OCI-LY1 (cell line): ENCODE data around the gene DIP2C.
A peak's percentile ranks its signal among the peaks of the same experiment; 100 is the strongest.

Experiments used
- H2AFZ ChIP-seq: fragments of 200-600 bp; sonication (generic), shearing (Covaris generic); 2 replicates; pipeline ENCODE4 v1.6.0; 2014; ENCODE audit warnings: antibody characterized with exemption, mild to moderate bottlenecking, low read length
- H3F3A ChIP-seq: fragments of 200-600 bp; sonication (generic), shearing (Covaris generic); 2 replicates; pipeline ENCODE4 v1.6.0; 2014; ENCODE audit warnings: mild to moderate bottlenecking, antibody characterized with exemption, low read length, moderate library complexity; ENCODE audit not compliant: insufficient read depth
- H3K27ac ChIP-seq: fragments of 200-600 bp; sonication (generic); 2 replicates; pipeline ENCODE4 v1.5.1; 2014; ENCODE audit warnings: low read length, mixed run types, mild to moderate bottlenecking, low read depth; ENCODE audit not compliant: poor library complexity, severe bottlenecking
- H3K27me3 ChIP-seq: fragments of 200-600 bp; sonication (generic); 2 replicates; pipeline ENCODE4 v1.6.0; 2014; ENCODE audit warnings: antibody characterized with exemption, mild to moderate bottlenecking, low read length, moderate library complexity; ENCODE audit not compliant: insufficient read depth
- H3K36me3 ChIP-seq: fragments of 200-600 bp; sonication (generic); 2 replicates; pipeline ENCODE4 v1.6.1; 2014; ENCODE audit warnings: mild to moderate bottlenecking, antibody characterized with exemption, low read length, moderate library complexity, mixed read lengths; ENCODE audit not compliant: insufficient read depth
- H3K4me1 ChIP-seq: fragments of 200-600 bp; sonication (generic); 2 replicates; pipeline ENCODE4 v1.5.1; 2014; ENCODE audit warnings: mild to moderate bottlenecking, low read length, moderate library complexity; ENCODE audit not compliant: insufficient read depth, severe bottlenecking
- H3K4me2 ChIP-seq: fragments of 200-600 bp; sonication (generic), shearing (Covaris generic); 2 replicates; pipeline ENCODE4 v1.6.1; 2014; ENCODE audit warnings: low read length
- H3K4me3 ChIP-seq: fragments of 200-600 bp; sonication (generic); 2 replicates; pipeline ENCODE4 v1.5.1; 2014; ENCODE audit warnings: low read length, low read depth, mild to moderate bottlenecking, mixed read lengths; ENCODE audit not compliant: poor library complexity, severe bottlenecking
- H3K79me2 ChIP-seq: fragments of 200-600 bp; shearing (Covaris generic); 2 replicates; pipeline ENCODE4 v1.6.1; 2016; ENCODE audit warnings: mixed run types, low read length, mixed read lengths; ENCODE audit not compliant: insufficient read depth
- H3K9ac ChIP-seq: fragments of 200-600 bp; sonication (generic), shearing (Covaris generic); 2 replicates; pipeline ENCODE4 v1.6.1; 2014; ENCODE audit warnings: mild to moderate bottlenecking, low read length, mixed read lengths
- H3K9me2 ChIP-seq: fragments of 200-600 bp; sonication (generic), shearing (Covaris generic); 2 replicates; pipeline ENCODE4 v1.6.1; 2014; ENCODE audit warnings: low read depth, mild to moderate bottlenecking, low read length, mixed read lengths
- H3K9me3 ChIP-seq: fragments of 200-600 bp; shearing (Covaris generic); 2 replicates; pipeline ENCODE4 v1.6.1; 2014; ENCODE audit warnings: low read length, mixed read lengths
- H4K20me1 ChIP-seq: fragments of 200-600 bp; sonication (generic), shearing (Covaris generic); 2 replicates; pipeline ENCODE4 v1.6.0; 2016; ENCODE audit warnings: mild to moderate bottlenecking, low read length; ENCODE audit not compliant: insufficient read depth
- CTCF ChIP-seq: fragments of 200-600 bp; sonication (generic), shearing (Covaris generic); IDR thresholded peaks from 2 replicates; pipeline ENCODE4 v1.5.1; 2017; ENCODE audit warnings: mild to moderate bottlenecking, antibody characterized with exemption, low read length, moderate library complexity, mixed read lengths
- EZH2 ChIP-seq: fragments of 200-600 bp; sonication (generic), shearing (Covaris generic); IDR thresholded peaks from 2 replicates; pipeline ENCODE4 v1.8.0; 2017; ENCODE audit warnings: borderline replicate concordance, mixed run types, mild to moderate bottlenecking, antibody characterized with exemption, low read length, moderate library complexity, mixed read lengths

DIP2C gene

GRCh38 chr10:454860-455259 lies 234.6 kb downstream of the DIP2C start:
- peaks cover 10% of the 10 kb centered on the region for H3F3A ChIP-seq
- H2AFZ ChIP-seq: no peak overlapping the region
- peak overlapping the region; percentile 39; the same call in 1 of the 2 replicates for H3K4me2 ChIP-seq
- H3K27me3 ChIP-seq: no peaks in the 10 kb centered on the region
- H3K4me3 ChIP-seq: peak overlapping the region; percentile 24
- H3K9me2 ChIP-seq: no peaks in the 10 kb centered on the region
- H3K27ac ChIP-seq: peak overlapping the region; percentile 98
- H4K20me1 ChIP-seq: no peaks in the 10 kb centered on the region
- H3K36me3 ChIP-seq: peaks cover 21% of the 10 kb centered on the region
- peaks cover 21% of the 10 kb centered on the region for H3K79me2 ChIP-seq
- peak overlapping the region; percentile 59; the same call in 1 of the 2 replicates for H3K9ac ChIP-seq
- TF ChIP-seq CTCF (no peak), EZH2 (no peak)
- H3K4me1 ChIP-seq: peaks cover 96% of the 10 kb centered on the region
- H3K9me3 ChIP-seq: no peaks in the 10 kb centered on the region

DNA sequence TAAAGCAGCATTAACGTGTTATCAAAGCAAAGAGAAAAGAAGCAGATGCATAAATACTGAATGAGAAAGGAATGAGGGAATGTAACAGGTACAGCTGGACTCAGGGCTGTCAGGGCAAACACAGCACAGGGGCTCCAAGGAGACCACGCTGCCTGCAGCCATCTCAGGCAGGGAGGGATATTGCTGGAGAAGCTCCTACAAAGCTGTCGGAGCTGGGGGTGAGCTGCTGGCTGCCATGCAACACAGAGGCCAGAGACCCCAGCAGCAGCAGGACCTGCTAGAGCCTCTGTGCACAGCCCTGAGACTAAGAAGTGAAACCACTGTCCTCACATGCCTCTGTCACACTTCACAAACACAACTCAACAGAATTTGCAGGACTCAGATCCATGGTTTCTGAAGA lies 235.8 kb downstream of the DIP2C start:
- Histone ChIP-seq H4K20me1 (no peaks in the 10 kb centered on the region), H3F3A (peaks cover 13% of the 10 kb centered on the region), H3K9ac (peak overlapping the region; percentile 69), H3K9me2 (no peaks in the 10 kb centered on the region), H2AFZ (no peak overlapping the region), H3K27me3 (no peaks in the 10 kb centered on the region), H3K9me3 (no peaks in the 10 kb centered on the region), H3K4me2 (peak overlapping the region; percentile 79), H3K4me1 (peaks cover 90% of the 10 kb centered on the region), H3K79me2 (peaks cover 21% of the 10 kb centered on the region), H3K27ac (peak overlapping the region; percentile 98), H3K4me3 (peak overlapping the region; percentile 32), H3K36me3 (peaks cover 18% of the 10 kb centered on the region; the same call in 1 of the 2 replicates)
- TF ChIP-seq CTCF (no peak), EZH2 (no peak)

DNA sequence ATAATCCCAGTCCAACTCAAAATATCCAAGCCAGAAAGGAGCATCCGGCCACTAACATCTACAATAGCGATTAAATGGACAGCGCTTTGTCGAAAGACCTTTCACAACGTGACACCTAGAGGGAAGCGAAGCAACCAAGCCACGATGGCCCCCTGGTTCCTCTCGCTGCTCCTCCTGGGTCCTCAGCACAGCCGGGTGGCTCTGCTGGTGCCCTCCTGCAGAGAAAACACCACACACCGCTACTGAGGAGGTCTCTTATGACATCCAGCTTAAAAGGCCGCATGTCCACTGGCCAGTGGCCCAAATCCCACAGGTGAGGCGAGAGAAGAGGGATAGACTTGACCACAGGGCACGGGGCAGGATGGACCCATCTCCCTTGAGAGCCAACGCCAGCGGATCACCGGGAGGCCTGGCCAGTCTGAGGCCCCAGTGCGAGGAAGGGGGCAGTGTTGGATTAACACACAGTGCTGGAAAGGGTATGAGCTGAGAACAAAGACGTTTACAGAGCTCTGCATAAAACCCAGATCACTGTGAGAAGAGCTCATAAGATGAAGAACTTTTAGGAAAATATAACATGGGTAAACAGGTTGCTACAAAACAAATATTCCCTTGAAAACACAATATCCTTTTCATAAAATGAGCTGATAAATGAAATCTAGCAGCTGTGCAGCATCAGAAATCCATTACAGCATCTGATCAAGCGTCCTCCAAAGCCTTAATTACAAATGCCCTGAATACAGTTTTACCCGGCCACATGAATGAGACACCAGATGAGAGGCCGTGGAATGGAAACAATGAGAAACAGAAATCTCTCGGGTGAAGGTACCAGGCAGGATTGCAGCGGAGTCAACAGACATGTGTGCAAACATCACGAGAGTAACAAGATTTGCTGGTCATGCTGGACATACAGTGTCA lies 236.7 kb downstream of the DIP2C start:
- Histone ChIP-seq H3K36me3 (peaks cover 22% of the 10 kb centered on the region; the same call in 1 of the 2 replicates), H3K9ac (peak overlapping the region; percentile 69), H3K79me2 (peaks cover 21% of the 10 kb centered on the region), H3K9me2 (no peaks in the 10 kb centered on the region), H2AFZ (no peak overlapping the region), H4K20me1 (no peaks in the 10 kb centered on the region), H3K9me3 (no peaks in the 10 kb centered on the region), H3K4me3 (peak overlapping the region; percentile 53), H3K27me3 (no peaks in the 10 kb centered on the region), H3K4me1 (peaks cover 82% of the 10 kb centered on the region), H3F3A (peaks cover 13% of the 10 kb centered on the region), H3K4me2 (peak overlapping the region; percentile 79), H3K27ac (peak overlapping the region; percentile 98)
- no peak for TF ChIP-seq CTCF
